ENCODE measurements around the gene FHIT. TPM values are rescaled to one million over a fixed set of nuclear protein-coding genes. Genes with fewer than 3 reads are reported as not detected.

Gene FHIT
- total and polyA plus RNA-seq, 10 of the 15 experiments (the other 5 are each of a cell fraction or from before 2014, with no cell fraction given): 4.2 to 14.9 (median 9.4) TPM

GRCh38 chr3:60444898-60445437 is 806.3 kb downstream of the FHIT start:
- no TSS peak for BruUV-seq (replicated peaks)
- no peaks in the 10 kb centered on the region for H3K79me2 ChIP-seq (ENCODE audit: control insufficient read depth, insufficient read depth, low read length)
- H3K9ac ChIP-seq (ENCODE audit: control insufficient read depth, insufficient read depth, low read length): no peak overlapping the region
- ATAC-seq (no peak), DNase-seq (ENCODE audit: low read depth, low spot score) (no peak), FAIRE-seq (no peak)
- no peak overlapping the region for H3K4me3 ChIP-seq
- H3K27ac ChIP-seq (ENCODE audit: control insufficient read depth, insufficient read depth): no peak overlapping the region
- no peak overlapping the region for H3K4me2 ChIP-seq (ENCODE audit: control insufficient read depth, insufficient read depth)
- 56% methylated on average over 5 of the region's 5 CpGs for WGBS (ENCODE audit: insufficient coverage, insufficient replicate concordance, low lambda C conversion rate, missing lambda C conversion rate)
- SMC1A ChIA-PET (ENCODE audit: uncharacterized antibody, unreplicated experiment): no interaction called here
- POLR2A ChIA-PET: no interaction called here
- no peaks in the 10 kb centered on the region for H4K20me1 ChIP-seq (ENCODE audit: control insufficient read depth, insufficient read depth)
- H3K4me1 ChIP-seq (ENCODE audit: control insufficient read depth, insufficient read depth, low read length): no peaks in the 10 kb centered on the region
- CTCF ChIA-PET: no interaction called here
- H2AFZ ChIP-seq (ENCODE audit: control insufficient read depth, low read depth, low read length): no peak overlapping the region
- TF ChIP-seq SIN3A (IDR thresholded peaks at IDR 0.05; ENCODE audit: low read depth, low read length) (no peak), CBX3 (IDR thresholded peaks at IDR 0.05; ENCODE audit: borderline replicate concordance, low read depth) (no peak), RB1 (IDR thresholded peaks at IDR 0.05; ENCODE audit: borderline replicate concordance) (no peak), MXI1 (IDR thresholded peaks at IDR 0.05; ENCODE audit: low read depth, low read length) (no peak), RFX5 (IDR thresholded peaks at IDR 0.05; ENCODE audit: low read depth, low read length) (no peak), KAT2A (conservative IDR thresholded peaks at IDR 0.05; ENCODE audit: control insufficient read depth, low read depth, low read length) (no peak), RELA (IDR thresholded peaks at IDR 0.05; ENCODE audit: borderline replicate concordance, partially characterized antibody) (no peak), TCF7 (IDR thresholded peaks at IDR 0.05; ENCODE audit: borderline replicate concordance) (no peak), POLR2AphosphoS5 (IDR thresholded peaks at IDR 0.05; ENCODE audit: low read length) (no peak), ZBTB4 (CRISPR knock-in tag; IDR thresholded peaks at IDR 0.05) (no peak), TCF3 (IDR thresholded peaks at IDR 0.05; ENCODE audit: borderline replicate concordance, insufficient read depth, low read depth, low read length) (no peak), IRF4 (IDR thresholded peaks at IDR 0.05; ENCODE audit: low read depth, low read length) (no peak), CEBPB (IDR thresholded peaks at IDR 0.05; ENCODE audit: borderline replicate concordance in 1 of 2, low read depth in 2 of 2, low read length in 2 of 2) (no peak), ASH2L (IDR thresholded peaks at IDR 0.05; ENCODE audit: borderline replicate concordance, low read depth) (no peak), JUND (IDR thresholded peaks at IDR 0.05; ENCODE audit: low read depth, low read length) (no peak)
- TF ChIP-seq, protein P1, sequence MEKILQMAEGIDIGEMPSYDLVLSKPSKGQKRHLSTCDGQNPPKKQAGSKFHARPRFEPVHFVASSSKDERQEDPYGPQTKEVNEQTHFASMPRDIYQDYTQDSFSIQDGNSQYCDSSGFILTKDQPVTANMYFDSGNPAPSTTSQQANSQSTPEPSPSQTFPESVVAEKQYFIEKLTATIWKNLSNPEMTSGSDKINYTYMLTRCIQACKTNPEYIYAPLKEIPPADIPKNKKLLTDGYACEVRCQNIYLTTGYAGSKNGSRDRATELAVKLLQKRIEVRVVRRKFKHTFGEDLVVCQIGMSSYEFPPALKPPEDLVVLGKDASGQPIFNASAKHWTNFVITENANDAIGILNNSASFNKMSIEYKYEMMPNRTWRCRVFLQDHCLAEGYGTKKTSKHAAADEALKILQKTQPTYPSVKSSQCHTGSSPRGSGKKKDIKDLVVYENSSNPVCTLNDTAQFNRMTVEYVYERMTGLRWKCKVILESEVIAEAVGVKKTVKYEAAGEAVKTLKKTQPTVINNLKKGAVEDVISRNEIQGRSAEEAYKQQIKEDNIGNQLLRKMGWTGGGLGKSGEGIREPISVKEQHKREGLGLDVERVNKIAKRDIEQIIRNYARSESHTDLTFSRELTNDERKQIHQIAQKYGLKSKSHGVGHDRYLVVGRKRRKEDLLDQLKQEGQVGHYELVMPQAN (conservative IDR thresholded peaks at IDR 0.05): no peak
- intact Hi-C loops (cut with micrococcal nuclease; ENCODE audit: unreplicated experiment) (no loop called here), in situ Hi-C loops (cut with MboI) (no loop called here)
- no peaks in the 10 kb centered on the region for H3K36me3 ChIP-seq (ENCODE audit: control insufficient read depth in 2 of 2, insufficient read depth in 2 of 2, low read length in 1 of 2)
- RAD21 ChIA-PET (ENCODE audit: unreplicated experiment): no interaction called here
- no peaks in the 10 kb centered on the region for H3K27me3 ChIP-seq (replicated peaks in 1 of 2; ENCODE audit: control insufficient read depth in 2 of 2, insufficient read depth in 2 of 2, low read length in 1 of 2)
- H3K9me3 ChIP-seq (replicated peaks; ENCODE audit: control insufficient read depth, insufficient read depth, low read length): no peaks in the 10 kb centered on the region
